ENCODE data around the gene TUBG2. TPM values are rescaled to one million over a fixed set of nuclear protein-coding genes. Genes with fewer than 3 reads are reported as not detected.

The TUBG2 gene
- polyA plus RNA-seq, 1 of the 3 experiments (the other 2 are of a cell fraction): 33.9 TPM

DNA sequence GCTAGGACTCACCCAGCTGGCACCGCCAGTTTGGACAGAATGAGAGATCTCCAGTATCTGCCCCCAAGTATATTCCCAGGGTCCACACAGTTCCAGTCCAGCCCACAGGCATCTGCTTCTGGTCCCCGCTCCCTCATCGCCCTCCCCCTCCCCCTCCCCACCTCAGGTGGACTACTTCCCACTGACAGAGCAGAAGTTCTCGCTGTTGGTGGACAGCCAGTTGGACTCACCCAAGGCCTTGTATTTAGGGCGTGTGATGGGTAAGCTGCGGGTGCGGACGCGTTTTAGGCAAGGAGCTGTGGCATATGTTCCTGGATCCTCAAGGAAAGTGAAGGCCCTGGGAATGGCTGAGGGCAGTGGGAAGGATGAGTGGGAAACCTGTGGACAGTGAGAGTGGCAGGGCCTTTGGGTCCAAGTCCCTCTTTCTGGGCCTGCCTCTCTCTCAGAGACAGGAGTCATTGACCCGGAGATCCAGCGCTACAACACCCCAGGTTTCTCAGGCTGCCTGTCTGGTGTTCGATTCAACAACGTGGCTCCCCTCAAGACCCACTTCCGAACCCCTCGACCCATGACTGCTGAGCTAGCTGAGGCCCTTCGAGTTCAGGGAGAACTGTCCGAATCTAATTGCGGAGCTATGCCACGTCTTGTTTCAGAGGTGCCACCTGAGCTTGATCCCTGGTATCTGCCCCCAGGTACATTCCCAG is 38.2 kb downstream of the TUBG2 start:
- Histone ChIP-seq H3K4me3 (ENCODE audit: low read depth in 2 of 2, low read length in 1 of 2) (no peak overlapping the region), H3K9me2 (no peaks in the 10 kb centered on the region), H3K27ac (ENCODE audit: low read depth in 2 of 2, low read length in 1 of 2) (no peak overlapping the region), H3K4me2 (no peak overlapping the region), H3K9ac (no peak overlapping the region), H3F3A (replicated peaks; ENCODE audit: insufficient read depth) (peaks cover 3% of the 10 kb centered on the region), H3K9me3 (no peaks in the 10 kb centered on the region), H2AFZ (ENCODE audit: low read depth) (no peak overlapping the region), H3K36me3 (replicated peaks in 1 of 2; ENCODE audit: control insufficient read depth in 1 of 2, insufficient read depth in 2 of 2, low read length in 1 of 2) (peaks cover 4 to 46% of the 10 kb centered on the region in 2 experiments), H3K79me2 (ENCODE audit: insufficient read depth) (no peaks in the 10 kb centered on the region), H4K20me1 (ENCODE audit: insufficient read depth) (no peaks in the 10 kb centered on the region), H3K4me1 (ENCODE audit: control insufficient read depth in 1 of 2, insufficient read depth in 2 of 2, low read depth in 1 of 2, low read length in 1 of 2) (peaks cover 0 to 6% of the 10 kb centered on the region in 2 experiments; a peak in 2 of 4 replicates), H3K27me3 (ENCODE audit: insufficient read depth) (no peaks in the 10 kb centered on the region)
- TF ChIP-seq TCF12 (IDR thresholded peaks at IDR 0.05) (no peak), NRF1 (IDR thresholded peaks at IDR 0.05; ENCODE audit: low read depth, low read length) (no peak), GATA2 (CRISPR knock-in tag; IDR thresholded peaks at IDR 0.05) (no peak), RCOR1 (IDR thresholded peaks at IDR 0.05; ENCODE audit: low read length) (no peak), JUND (IDR thresholded peaks at IDR 0.05) (no peak), EZH2phosphoT487 (IDR thresholded peaks at IDR 0.05; ENCODE audit: borderline replicate concordance, low read depth) (no peak), GABPA (IDR thresholded peaks at IDR 0.05; ENCODE audit: low read depth) (no peak), TAF1 (IDR thresholded peaks at IDR 0.05; ENCODE audit: borderline replicate concordance, low read depth, low read length) (no peak), ELF1 (IDR thresholded peaks at IDR 0.05) (no peak)
- TF ChIP-seq, protein P1, sequence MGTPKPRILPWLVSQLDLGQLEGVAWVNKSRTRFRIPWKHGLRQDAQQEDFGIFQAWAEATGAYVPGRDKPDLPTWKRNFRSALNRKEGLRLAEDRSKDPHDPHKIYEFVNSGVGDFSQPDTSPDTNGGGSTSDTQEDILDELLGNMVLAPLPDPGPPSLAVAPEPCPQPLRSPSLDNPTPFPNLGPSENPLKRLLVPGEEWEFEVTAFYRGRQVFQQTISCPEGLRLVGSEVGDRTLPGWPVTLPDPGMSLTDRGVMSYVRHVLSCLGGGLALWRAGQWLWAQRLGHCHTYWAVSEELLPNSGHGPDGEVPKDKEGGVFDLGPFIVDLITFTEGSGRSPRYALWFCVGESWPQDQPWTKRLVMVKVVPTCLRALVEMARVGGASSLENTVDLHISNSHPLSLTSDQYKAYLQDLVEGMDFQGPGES (IDR thresholded peaks at IDR 0.05; ENCODE audit: low read depth, low read length): no peak
- TF ChIP-seq, protein P2, sequence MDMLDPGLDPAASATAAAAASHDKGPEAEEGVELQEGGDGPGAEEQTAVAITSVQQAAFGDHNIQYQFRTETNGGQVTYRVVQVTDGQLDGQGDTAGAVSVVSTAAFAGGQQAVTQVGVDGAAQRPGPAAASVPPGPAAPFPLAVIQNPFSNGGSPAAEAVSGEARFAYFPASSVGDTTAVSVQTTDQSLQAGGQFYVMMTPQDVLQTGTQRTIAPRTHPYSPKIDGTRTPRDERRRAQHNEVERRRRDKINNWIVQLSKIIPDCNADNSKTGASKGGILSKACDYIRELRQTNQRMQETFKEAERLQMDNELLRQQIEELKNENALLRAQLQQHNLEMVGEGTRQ (IDR thresholded peaks at IDR 0.05; ENCODE audit: borderline replicate concordance, low read depth, low read length): no peak
- TF ChIP-seq, protein P3, sequence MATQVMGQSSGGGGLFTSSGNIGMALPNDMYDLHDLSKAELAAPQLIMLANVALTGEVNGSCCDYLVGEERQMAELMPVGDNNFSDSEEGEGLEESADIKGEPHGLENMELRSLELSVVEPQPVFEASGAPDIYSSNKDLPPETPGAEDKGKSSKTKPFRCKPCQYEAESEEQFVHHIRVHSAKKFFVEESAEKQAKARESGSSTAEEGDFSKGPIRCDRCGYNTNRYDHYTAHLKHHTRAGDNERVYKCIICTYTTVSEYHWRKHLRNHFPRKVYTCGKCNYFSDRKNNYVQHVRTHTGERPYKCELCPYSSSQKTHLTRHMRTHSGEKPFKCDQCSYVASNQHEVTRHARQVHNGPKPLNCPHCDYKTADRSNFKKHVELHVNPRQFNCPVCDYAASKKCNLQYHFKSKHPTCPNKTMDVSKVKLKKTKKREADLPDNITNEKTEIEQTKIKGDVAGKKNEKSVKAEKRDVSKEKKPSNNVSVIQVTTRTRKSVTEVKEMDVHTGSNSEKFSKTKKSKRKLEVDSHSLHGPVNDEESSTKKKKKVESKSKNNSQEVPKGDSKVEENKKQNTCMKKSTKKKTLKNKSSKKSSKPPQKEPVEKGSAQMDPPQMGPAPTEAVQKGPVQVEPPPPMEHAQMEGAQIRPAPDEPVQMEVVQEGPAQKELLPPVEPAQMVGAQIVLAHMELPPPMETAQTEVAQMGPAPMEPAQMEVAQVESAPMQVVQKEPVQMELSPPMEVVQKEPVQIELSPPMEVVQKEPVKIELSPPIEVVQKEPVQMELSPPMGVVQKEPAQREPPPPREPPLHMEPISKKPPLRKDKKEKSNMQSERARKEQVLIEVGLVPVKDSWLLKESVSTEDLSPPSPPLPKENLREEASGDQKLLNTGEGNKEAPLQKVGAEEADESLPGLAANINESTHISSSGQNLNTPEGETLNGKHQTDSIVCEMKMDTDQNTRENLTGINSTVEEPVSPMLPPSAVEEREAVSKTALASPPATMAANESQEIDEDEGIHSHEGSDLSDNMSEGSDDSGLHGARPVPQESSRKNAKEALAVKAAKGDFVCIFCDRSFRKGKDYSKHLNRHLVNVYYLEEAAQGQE (IDR thresholded peaks at IDR 0.05; ENCODE audit: low read depth, low read length): no peak
- 92% methylated on average over 19 of the region's 19 CpGs for WGBS (ENCODE audit: low lambda C conversion rate)
- ChIA-PET CTCF (interaction anchor here (1.7 to 4.7 kb wide), 2 partner anchors 23 to 120 kb away, joined by 4 to 26 read pairs; partner anchors contain the start of gene PSMC3IP), POLR2A (no interaction called here)
- peak; percentile 10 for DNase-seq

All from SK-N-SH (cell line).